Measurements from ENCODE around the gene RPS18. TPM values are rescaled to one million over a fixed set of nuclear protein-coding genes. Genes with fewer than 3 reads are reported as not detected.
"Not testable (repeated sequence)": the region's sequence is repeated elsewhere in the genome, so short reads cannot be mapped to it uniquely, and the experiment has no call there.

The RPS18 gene
- total and polyA plus RNA-seq, 10 of the 15 experiments (the other 5 are each of a cell fraction or from before 2014, with no cell fraction given) = 4,228 to 20,828 (median 7,406) TPM

DNA sequence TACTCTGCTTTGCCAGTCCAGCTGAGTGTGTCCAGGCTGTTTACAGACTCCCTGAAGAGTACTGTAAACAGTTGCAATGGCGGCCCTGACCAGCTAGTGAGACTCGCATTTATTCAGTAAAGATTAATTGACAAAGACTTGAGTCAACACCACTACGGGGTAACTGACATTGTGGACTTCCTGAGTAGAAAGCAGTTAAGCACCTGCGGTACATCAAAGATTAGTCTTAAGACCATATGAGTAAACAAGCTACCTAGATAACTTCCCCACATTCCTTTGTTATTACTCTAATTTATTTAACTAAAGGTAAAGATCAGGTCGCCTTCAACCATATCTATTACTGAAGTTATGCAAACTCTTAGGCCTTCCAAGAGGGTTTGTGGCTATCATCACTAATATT lies 12.8 kb upstream of the RPS18 start (continued):
- TF ChIP-seq, protein P1, sequence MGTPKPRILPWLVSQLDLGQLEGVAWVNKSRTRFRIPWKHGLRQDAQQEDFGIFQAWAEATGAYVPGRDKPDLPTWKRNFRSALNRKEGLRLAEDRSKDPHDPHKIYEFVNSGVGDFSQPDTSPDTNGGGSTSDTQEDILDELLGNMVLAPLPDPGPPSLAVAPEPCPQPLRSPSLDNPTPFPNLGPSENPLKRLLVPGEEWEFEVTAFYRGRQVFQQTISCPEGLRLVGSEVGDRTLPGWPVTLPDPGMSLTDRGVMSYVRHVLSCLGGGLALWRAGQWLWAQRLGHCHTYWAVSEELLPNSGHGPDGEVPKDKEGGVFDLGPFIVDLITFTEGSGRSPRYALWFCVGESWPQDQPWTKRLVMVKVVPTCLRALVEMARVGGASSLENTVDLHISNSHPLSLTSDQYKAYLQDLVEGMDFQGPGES (IDR thresholded peaks at IDR 0.05) = no peak
- TF ChIP-seq NFIC (IDR thresholded peaks at IDR 0.05; ENCODE audit: low read depth, low read length) (no peak), MTA3 (IDR thresholded peaks at IDR 0.05; ENCODE audit: borderline replicate concordance, low read length) (no peak), ETV6 (conservative IDR thresholded peaks at IDR 0.05 in 1 of 2, IDR thresholded peaks at IDR 0.05 in 1 of 2; ENCODE audit: borderline replicate concordance in 1 of 2, low read depth in 1 of 2) (no peak)

DNA sequence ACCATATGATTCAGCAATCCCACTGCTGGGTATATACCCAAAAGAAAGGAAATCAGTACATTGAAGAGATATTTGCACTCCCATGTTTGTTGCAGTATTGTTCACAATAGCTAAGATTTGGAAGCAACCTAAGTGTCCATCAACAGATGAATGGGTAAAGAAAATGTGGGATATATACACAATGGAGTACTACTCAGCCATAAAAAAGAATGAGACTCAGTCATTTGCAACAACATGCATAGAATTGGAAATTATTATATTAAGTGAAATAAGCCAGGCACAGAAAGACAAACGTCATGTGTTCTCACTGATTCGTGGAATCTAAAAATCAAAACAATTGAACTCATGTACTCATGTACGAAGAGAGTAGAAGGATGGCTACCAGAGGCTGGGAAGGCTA lies 9.4 kb upstream of the RPS18 start:
- H3K27me3 ChIP-seq (replicated peaks in 1 of 2; ENCODE audit: control insufficient read depth in 2 of 2, insufficient read depth in 2 of 2, low read length in 1 of 2); H3K4me3 ChIP-seq; RAD21 ChIA-PET (ENCODE audit: unreplicated experiment); SMC1A ChIA-PET (ENCODE audit: uncharacterized antibody, unreplicated experiment); H3K9ac ChIP-seq (ENCODE audit: control insufficient read depth, insufficient read depth, low read length); H2AFZ ChIP-seq (ENCODE audit: control insufficient read depth, low read depth, low read length); in situ Hi-C loops (cut with MboI); H3K9me3 ChIP-seq (replicated peaks; ENCODE audit: control insufficient read depth, insufficient read depth, low read length); intact Hi-C loops (cut with micrococcal nuclease; ENCODE audit: unreplicated experiment); ATAC-seq; DNase-seq (ENCODE audit: low read depth, low spot score); H3K4me2 ChIP-seq (ENCODE audit: control insufficient read depth, insufficient read depth); H3K79me2 ChIP-seq (ENCODE audit: control insufficient read depth, insufficient read depth, low read length); FAIRE-seq; H3K4me1 ChIP-seq (ENCODE audit: control insufficient read depth, insufficient read depth, low read length); BruUV-seq (replicated peaks); H4K20me1 ChIP-seq (ENCODE audit: control insufficient read depth, insufficient read depth); H3K27ac ChIP-seq (ENCODE audit: control insufficient read depth, insufficient read depth): not testable (repeated sequence)
- H3K36me3 ChIP-seq (ENCODE audit: control insufficient read depth in 2 of 2, insufficient read depth in 2 of 2, low read length in 1 of 2) = peaks cover 18 to 22% of the 10 kb centered on the region in 2 experiments
- ChIA-PET CTCF (interaction anchor here (4.4 kb wide), 1 partner anchor 14 kb away, joined by 15 read pairs; no protein-coding TSS in a partner anchor), POLR2A (interaction anchor here (0.6 to 2.0 kb wide), 3 partner anchors 12 to 270 kb away, joined by 3 to 8 read pairs (median 3); no protein-coding TSS in a partner anchor)
- WGBS (ENCODE audit: insufficient coverage, insufficient replicate concordance, low lambda C conversion rate, missing lambda C conversion rate) = 97% methylated on average over 3 of the region's 3 CpGs

DNA sequence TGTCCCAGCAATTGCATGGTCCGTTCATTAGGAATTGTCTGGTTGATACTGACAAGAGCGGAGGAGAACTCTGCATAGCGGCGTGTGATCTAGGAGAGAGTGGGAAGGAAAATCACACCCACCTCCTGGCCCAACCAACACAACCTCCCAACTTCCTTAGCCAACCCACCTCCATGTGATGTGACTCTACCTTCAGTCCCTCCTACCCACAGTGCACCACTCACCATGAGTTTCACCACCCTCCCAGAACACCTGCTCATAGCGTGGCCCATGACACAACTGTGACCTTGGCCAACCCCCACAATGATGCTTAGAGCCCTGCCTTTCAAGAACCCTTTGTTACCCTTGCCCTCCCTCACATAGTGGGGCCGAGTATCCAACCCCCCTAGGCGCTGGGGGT lies 7.9 kb upstream of the RPS18 start:
- Histone ChIP-seq H2AFZ (ENCODE audit: control insufficient read depth, low read depth, low read length) (no peak overlapping the region), H3K27me3 (replicated peaks in 1 of 2; ENCODE audit: control insufficient read depth in 2 of 2, insufficient read depth in 2 of 2, low read length in 1 of 2) (no peaks in the 10 kb centered on the region), H3K4me3 (no peak overlapping the region), H3K79me2 (ENCODE audit: control insufficient read depth, insufficient read depth, low read length) (no peaks in the 10 kb centered on the region), H3K36me3 (ENCODE audit: control insufficient read depth in 2 of 2, insufficient read depth in 2 of 2, low read length in 1 of 2) (peaks cover 18 to 25% of the 10 kb centered on the region in 2 experiments), H3K27ac (ENCODE audit: control insufficient read depth, insufficient read depth) (no peak overlapping the region), H3K9ac (ENCODE audit: control insufficient read depth, insufficient read depth, low read length) (no peak overlapping the region), H3K9me3 (replicated peaks; ENCODE audit: control insufficient read depth, insufficient read depth, low read length) (no peaks in the 10 kb centered on the region), H3K4me1 (ENCODE audit: control insufficient read depth, insufficient read depth, low read length) (no peaks in the 10 kb centered on the region), H4K20me1 (ENCODE audit: control insufficient read depth, insufficient read depth) (no peaks in the 10 kb centered on the region), H3K4me2 (ENCODE audit: control insufficient read depth, insufficient read depth) (no peak overlapping the region)
- SMC1A ChIA-PET (ENCODE audit: uncharacterized antibody, unreplicated experiment) = no interaction called here
- no peak for DNase-seq (ENCODE audit: low read depth, low spot score)
- no peak for FAIRE-seq
- ATAC-seq = no peak
- 0 out of 2 replicates have a peak, but pooled peaks have one; percentile 18 for TF ChIP-seq POLR2A (IDR thresholded peaks at IDR 0.05; ENCODE audit: low read depth, low read length)
- TF ChIP-seq, protein P2, sequence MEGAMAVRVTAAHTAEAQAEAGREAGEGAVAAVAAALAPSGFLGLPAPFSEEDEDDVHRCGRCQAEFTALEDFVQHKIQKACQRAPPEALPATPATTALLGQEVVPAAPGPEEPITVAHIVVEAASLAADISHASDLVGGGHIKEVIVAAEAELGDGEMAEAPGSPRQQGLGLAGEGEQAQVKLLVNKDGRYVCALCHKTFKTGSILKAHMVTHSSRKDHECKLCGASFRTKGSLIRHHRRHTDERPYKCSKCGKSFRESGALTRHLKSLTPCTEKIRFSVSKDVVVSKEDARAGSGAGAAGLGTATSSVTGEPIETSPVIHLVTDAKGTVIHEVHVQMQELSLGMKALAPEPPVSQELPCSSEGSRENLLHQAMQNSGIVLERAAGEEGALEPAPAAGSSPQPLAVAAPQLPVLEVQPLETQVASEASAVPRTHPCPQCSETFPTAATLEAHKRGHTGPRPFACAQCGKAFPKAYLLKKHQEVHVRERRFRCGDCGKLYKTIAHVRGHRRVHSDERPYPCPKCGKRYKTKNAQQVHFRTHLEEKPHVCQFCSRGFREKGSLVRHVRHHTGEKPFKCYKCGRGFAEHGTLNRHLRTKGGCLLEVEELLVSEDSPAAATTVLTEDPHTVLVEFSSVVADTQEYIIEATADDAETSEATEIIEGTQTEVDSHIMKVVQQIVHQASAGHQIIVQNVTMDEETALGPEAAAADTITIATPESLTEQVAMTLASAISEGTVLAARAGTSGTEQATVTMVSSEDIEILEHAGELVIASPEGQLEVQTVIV (IDR thresholded peaks at IDR 0.05; ENCODE audit: borderline replicate concordance, partially characterized antibody) = no peak
- no TSS peak for BruUV-seq (replicated peaks)
- intact Hi-C loops (cut with micrococcal nuclease; ENCODE audit: unreplicated experiment) = no loop called here
- POLR2A ChIA-PET = no interaction called here
- in situ Hi-C loops (cut with MboI) = no loop called here
- RAD21 ChIA-PET (ENCODE audit: unreplicated experiment) = no interaction called here
- CTCF ChIA-PET = interaction anchor here (0.8 kb wide), 1 partner anchor 10 kb away, joined by 4 read pairs; no protein-coding TSS in a partner anchor
- WGBS (ENCODE audit: insufficient coverage, insufficient replicate concordance, low lambda C conversion rate, missing lambda C conversion rate) = 85% methylated on average over 7 of the region's 7 CpGs
